Neural cell (in vitro differentiated cells): ENCODE measurements around the gene SORL1-AS1.
"Not testable (repeated sequence)": the region's sequence is repeated elsewhere in the genome, so short reads cannot be mapped to it uniquely, and the experiment has no call there.

Source experiments
- H2AFZ ChIP-seq: fragments of 200-600, 300-800 bp; sonication (generic), shearing (Covaris generic); 2 replicates; pipeline ENCODE4 v1.6.0; 2014; ENCODE audit warnings: low read depth, mild to moderate bottlenecking, antibody characterized with exemption, low read length, moderate library complexity
- H3F3A ChIP-seq: fragments of 200-600 bp; shearing (Covaris generic); 2 replicates; pipeline ENCODE4 v1.6.1; 2016; ENCODE audit warnings: mild to moderate bottlenecking, moderate library complexity, mixed read lengths, antibody characterized with exemption, low read length; ENCODE audit not compliant: insufficient read depth, poor library complexity, severe bottlenecking
- H3K27ac ChIP-seq: fragments of 200-600, 300-800 bp; sonication (generic), shearing (Covaris generic); 2 replicates; pipeline ENCODE4 v1.5.1; 2014; ENCODE audit warnings: mild to moderate bottlenecking, low read length, moderate library complexity
- H3K27me3 ChIP-seq: fragments of 300-800, 200-600 bp; sonication (generic), shearing (Covaris generic); 2 replicates; pipeline ENCODE4 v1.6.0; 2014; ENCODE audit warnings: mild to moderate bottlenecking, low read depth, low read length, moderate library complexity; ENCODE audit not compliant: insufficient read depth
- H3K36me3 ChIP-seq: fragments of 300-800, 200-600 bp; sonication (generic), shearing (Covaris generic); 2 replicates; pipeline ENCODE4 v1.5.1; 2014; ENCODE audit warnings: mild to moderate bottlenecking, antibody characterized with exemption, low read length, moderate library complexity; ENCODE audit not compliant: insufficient read depth
- H3K4me2 ChIP-seq: fragments of 300-800, 200-600 bp; sonication (generic), shearing (Covaris generic); 2 replicates; pipeline ENCODE4 v1.6.0; 2014; ENCODE audit warnings: mild to moderate bottlenecking, low read length
- H3K4me3 ChIP-seq: fragments of 300-800, 200-600 bp; sonication (generic), shearing (Covaris generic); 2 replicates; pipeline ENCODE4 v1.5.1; 2014; ENCODE audit warnings: mild to moderate bottlenecking, low read length, moderate library complexity
- H3K79me2 ChIP-seq: fragments of 200-600 bp; shearing (Covaris generic); replicated peaks from 2 replicates; pipeline ENCODE4 v1.6.0; 2014; ENCODE audit warnings: mild to moderate bottlenecking, low read length, moderate library complexity; ENCODE audit not compliant: insufficient read depth
- H3K9ac ChIP-seq: fragments of 300-800, 200-600 bp; sonication (generic), shearing (Covaris generic); 2 replicates; pipeline ENCODE4 v1.6.1; 2016; ENCODE audit warnings: mild to moderate bottlenecking, low read length, mixed read lengths
- H3K9me2 ChIP-seq: fragments of 200-600 bp; shearing (Covaris generic); 2 replicates; pipeline ENCODE4 v1.6.1; 2016; ENCODE audit warnings: mild to moderate bottlenecking, low read length, mixed read lengths; ENCODE audit not compliant: insufficient read depth
- H3K9me3 ChIP-seq: fragments of 200-600, 300-800 bp; sonication (generic), shearing (Covaris generic); 2 replicates; pipeline ENCODE4 v1.6.1; 2016; ENCODE audit warnings: mild to moderate bottlenecking, mixed run types, low read length, moderate library complexity, mixed read lengths
- H4K20me1 ChIP-seq: fragments of 200-600 bp; shearing (Covaris generic); 2 replicates; pipeline ENCODE4 v1.6.1; 2016; ENCODE audit warnings: mild to moderate bottlenecking, mixed run types; ENCODE audit not compliant: insufficient read depth
- CTCF ChIP-seq: fragments of 450-650 bp; IDR thresholded peaks from 2 replicates; pipeline ENCODE4 v1.5.1; 2014; ENCODE audit warnings: antibody characterized with exemption, mild to moderate bottlenecking, moderate library complexity; ENCODE audit not compliant: poor library complexity, severe bottlenecking
- EP300 ChIP-seq: fragments of 450-650 bp; conservative IDR thresholded peaks from 2 replicates; pipeline ENCODE4 v1.6.1; 2014; ENCODE audit warnings: antibody characterized with exemption, mild to moderate bottlenecking, moderate library complexity; ENCODE audit not compliant: poor library complexity, severe bottlenecking
- EZH2 ChIP-seq: fragments of 200-600, 300-800 bp; shearing (Covaris generic), sonication (generic); IDR thresholded peaks from 2 replicates; pipeline ENCODE4 v1.6.1; 2014; ENCODE audit warnings: antibody characterized with exemption, low read length, borderline replicate concordance, mild to moderate bottlenecking; ENCODE audit not compliant: insufficient read depth, poor library complexity, severe bottlenecking
- MXI1 ChIP-seq: fragments of 450-650 bp; conservative IDR thresholded peaks from 2 replicates; pipeline ENCODE4 v1.6.1; 2014; ENCODE audit warnings: antibody characterized with exemption, mild to moderate bottlenecking; ENCODE audit not compliant: poor library complexity, severe bottlenecking
- POLR2AphosphoS5 ChIP-seq: IDR thresholded peaks from 2 replicates; pipeline ENCODE4 v1.6.1; 2012
- RAD21 ChIP-seq: fragments of 450-650 bp; conservative IDR thresholded peaks from 2 replicates; pipeline ENCODE4 v1.6.1; 2014; ENCODE audit warnings: antibody characterized with exemption, mild to moderate bottlenecking, moderate library complexity
- REST ChIP-seq: IDR thresholded peaks from 2 replicates; pipeline ENCODE4 v1.6.1; 2012; ENCODE audit warnings: borderline replicate concordance
- SMC3 ChIP-seq: fragments of 450-650 bp; conservative IDR thresholded peaks from 2 replicates; pipeline ENCODE4 v1.6.1; 2014; ENCODE audit warnings: antibody characterized with exemption, mild to moderate bottlenecking, moderate library complexity; ENCODE audit not compliant: poor library complexity
- TAF1 ChIP-seq: IDR thresholded peaks from 2 replicates; pipeline ENCODE4 v1.6.1; 2012; ENCODE audit warnings: low read depth

The SORL1-AS1 gene

GRCh38 chr11:121412000-121412587 lies 40.7 kb downstream of the SORL1-AS1 start:
- H4K20me1 ChIP-seq: no peaks in the 10 kb centered on the region
- no peaks in the 10 kb centered on the region for H3K36me3 ChIP-seq
- no peaks in the 10 kb centered on the region for H3K79me2 ChIP-seq
- no peak overlapping the region for H3K4me3 ChIP-seq
- no peaks in the 10 kb centered on the region for H3K9me2 ChIP-seq
- no peaks in the 10 kb centered on the region for H3K27me3 ChIP-seq
- no peak overlapping the region for H3K4me2 ChIP-seq
- H3K9me3 ChIP-seq: no peaks in the 10 kb centered on the region
- TF ChIP-seq EZH2: no peak
- no peak overlapping the region for H3K27ac ChIP-seq
- no peak overlapping the region for H3K9ac ChIP-seq
- H2AFZ ChIP-seq: no peak overlapping the region
- H3F3A ChIP-seq: no peaks in the 10 kb centered on the region

- not testable (repeated sequence) for H3K4me3 ChIP-seq, H3K27ac ChIP-seq, H4K20me1 ChIP-seq, H3K79me2 ChIP-seq, H3K27me3 ChIP-seq, H3F3A ChIP-seq, H3K9me3 ChIP-seq, H2AFZ ChIP-seq, H3K9ac ChIP-seq, H3K36me3 ChIP-seq, H3K9me2 ChIP-seq, H3K4me2 ChIP-seq
Measured at GRCh38 chr11:121411330-121411729, 41.4 kb downstream of the SORL1-AS1 start.

- not testable (repeated sequence) for H3K27ac ChIP-seq, H3K27me3 ChIP-seq, H3K36me3 ChIP-seq, H3K4me3 ChIP-seq, H3K9me3 ChIP-seq, H3K9me2 ChIP-seq, H4K20me1 ChIP-seq, H3K9ac ChIP-seq, H3K79me2 ChIP-seq, H3K4me2 ChIP-seq, H2AFZ ChIP-seq, H3F3A ChIP-seq
Measured at GRCh38 chr11:121410041-121410440, 42.7 kb downstream of the SORL1-AS1 start.

GRCh38 chr11:121408830-121409229 lies 43.9 kb downstream of the SORL1-AS1 start:
- no peaks in the 10 kb centered on the region for H3K79me2 ChIP-seq
- no peaks in the 10 kb centered on the region for H3K27me3 ChIP-seq
- no peak for TF ChIP-seq POLR2AphosphoS5
- TF ChIP-seq CTCF: no peak
- TF ChIP-seq TAF1: no peak
- TF ChIP-seq REST: no peak
- TF ChIP-seq EP300: no peak
- no peak for TF ChIP-seq RAD21
- TF ChIP-seq MXI1: no peak
- no peak for TF ChIP-seq EZH2
- TF ChIP-seq SMC3: no peak
- no peaks in the 10 kb centered on the region for H3F3A ChIP-seq
- H3K36me3 ChIP-seq: no peaks in the 10 kb centered on the region
- no peak overlapping the region for H3K9ac ChIP-seq
- H3K27ac ChIP-seq: no peak overlapping the region
- H3K4me3 ChIP-seq: no peak overlapping the region
- no peaks in the 10 kb centered on the region for H4K20me1 ChIP-seq
- H3K9me3 ChIP-seq: no peaks in the 10 kb centered on the region
- no peaks in the 10 kb centered on the region for H3K9me2 ChIP-seq
- no peak overlapping the region for H3K4me2 ChIP-seq
- H2AFZ ChIP-seq: no peak overlapping the region
